GM11168 (cell line): Measurements from ENCODE around the gene TMEM121.
"Not testable (repeated sequence)": the region's sequence is repeated elsewhere in the genome, so short reads cannot be mapped to it uniquely, and the experiment has no call there.

Experiments used
- in situ Hi-C: fragments of 300-500 bp; cut with MboI; formaldehyde crosslinking; loops from one replicate; pipeline ENCODE4 v1.12.0; 2022; ENCODE audit warnings: low sequenced_read_pairs; ENCODE audit not compliant: unreplicated experiment

The TMEM121 gene

GRCh38 chr14:105564536-105564935, 38.2 kb downstream of the TMEM121 start:
- in situ Hi-C loops: not testable (repeated sequence)

DNA sequence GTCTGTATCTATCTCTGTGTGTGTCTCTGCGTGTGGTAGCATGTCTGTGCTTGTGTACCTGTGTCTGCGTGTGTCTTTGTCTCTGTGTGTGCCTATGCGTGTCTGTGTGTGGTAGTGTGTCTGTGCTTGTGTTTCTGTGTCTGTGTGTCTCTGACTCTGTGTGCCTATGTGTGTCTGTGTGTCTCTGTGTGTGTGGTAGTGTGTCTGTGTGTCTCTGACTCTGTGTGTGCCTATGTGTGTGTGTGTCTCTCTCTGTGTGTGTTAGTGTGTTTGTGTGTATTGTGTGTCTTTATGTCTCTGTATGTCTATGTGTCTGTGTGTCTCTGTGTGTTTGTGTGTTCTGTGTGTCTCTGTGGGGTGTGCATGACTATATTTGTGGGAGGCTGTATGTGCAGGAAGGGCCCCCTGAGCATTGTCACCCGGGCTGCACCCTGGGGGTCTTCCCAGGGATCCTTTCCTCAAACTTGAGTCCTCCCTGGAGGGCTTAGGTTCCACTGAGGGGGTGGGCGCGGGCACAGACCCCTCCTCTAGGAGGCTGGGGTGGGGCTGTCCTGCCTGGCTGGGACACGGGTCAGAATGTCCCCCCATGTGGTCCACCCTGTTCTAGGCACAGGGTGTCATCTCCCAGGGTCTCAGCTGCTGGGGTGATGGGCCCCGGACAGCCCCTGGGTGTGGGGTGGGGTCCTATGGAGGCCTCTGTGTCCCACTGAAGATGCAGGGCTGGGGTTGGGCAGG, 39.0 kb downstream of the TMEM121 start:
- in situ Hi-C loops: loop anchor here (5.0 kb wide), 1 partner anchor 122 kb away; no protein-coding TSS in a partner anchor

GRCh38 chr14:105566248-105567163, 40.1 kb downstream of the TMEM121 start:
- in situ Hi-C loops: loop anchor here (5.0 kb wide), 1 partner anchor 121 kb away; no protein-coding TSS in a partner anchor

- in situ Hi-C loops: loop anchor here (5.0 kb wide), 1 partner anchor 120 kb away; no protein-coding TSS in a partner anchor
These were observed 41.1 kb downstream of the TMEM121 start for GRCh38 chr14:105567164-105568103.

DNA sequence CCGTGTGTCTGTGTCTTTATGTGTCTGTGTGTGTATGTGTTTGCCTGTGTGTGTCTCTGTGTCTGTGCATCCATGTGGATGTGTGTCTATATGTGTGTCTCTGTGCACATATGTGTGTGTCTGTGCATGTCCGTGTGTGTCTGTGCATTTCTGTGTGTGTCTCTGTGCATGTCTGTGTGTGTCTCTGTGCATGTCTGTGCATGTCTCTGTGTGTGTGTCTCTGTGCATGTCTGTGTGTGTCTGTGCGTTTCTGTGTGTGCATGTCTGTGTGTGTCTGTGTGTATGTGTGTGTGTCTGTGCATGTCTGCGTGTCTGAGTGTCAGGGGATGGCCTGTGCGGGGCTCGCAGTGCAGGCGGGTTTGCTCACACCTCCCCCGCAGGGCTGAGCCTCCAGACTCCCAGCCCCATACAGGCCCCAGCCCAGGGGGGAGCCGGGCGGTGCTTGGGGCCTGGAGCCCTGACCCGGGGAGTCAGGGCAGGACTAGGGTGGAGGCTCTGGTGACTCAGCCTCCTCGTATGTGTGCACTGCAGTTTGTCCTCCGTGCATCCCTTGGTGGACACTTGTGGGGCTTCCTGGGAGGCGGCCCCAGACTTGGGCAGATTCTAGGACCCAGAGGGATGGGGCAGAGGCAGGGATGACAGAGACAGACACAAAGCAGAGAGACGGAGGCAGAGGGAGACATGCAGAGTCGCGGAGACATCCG, 41.9 kb downstream of the TMEM121 start:
- in situ Hi-C loops: loop anchor here (5.0 kb wide), 1 partner anchor 119 kb away; no protein-coding TSS in a partner anchor

- in situ Hi-C loops: loop anchor here (5.0 kb wide), 1 partner anchor 118 kb away; no protein-coding TSS in a partner anchor
These were observed 42.7 kb downstream of the TMEM121 start for GRCh38 chr14:105568859-105569766.

DNA sequence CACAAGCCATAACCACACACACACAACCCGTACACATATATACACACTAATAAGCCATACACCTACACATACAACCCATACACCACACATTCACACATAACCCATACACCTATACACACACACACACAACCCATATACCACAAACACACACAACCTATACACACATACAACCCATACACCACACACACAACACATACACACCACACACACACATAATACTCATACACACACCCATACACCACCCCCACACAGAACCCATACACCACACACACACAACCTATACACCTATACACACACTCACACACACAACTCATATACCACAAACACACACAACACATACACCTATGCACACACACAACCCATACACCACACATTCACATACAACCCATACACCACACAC, 44.1 kb downstream of the TMEM121 start:
- in situ Hi-C loops: no loop called here

DNA sequence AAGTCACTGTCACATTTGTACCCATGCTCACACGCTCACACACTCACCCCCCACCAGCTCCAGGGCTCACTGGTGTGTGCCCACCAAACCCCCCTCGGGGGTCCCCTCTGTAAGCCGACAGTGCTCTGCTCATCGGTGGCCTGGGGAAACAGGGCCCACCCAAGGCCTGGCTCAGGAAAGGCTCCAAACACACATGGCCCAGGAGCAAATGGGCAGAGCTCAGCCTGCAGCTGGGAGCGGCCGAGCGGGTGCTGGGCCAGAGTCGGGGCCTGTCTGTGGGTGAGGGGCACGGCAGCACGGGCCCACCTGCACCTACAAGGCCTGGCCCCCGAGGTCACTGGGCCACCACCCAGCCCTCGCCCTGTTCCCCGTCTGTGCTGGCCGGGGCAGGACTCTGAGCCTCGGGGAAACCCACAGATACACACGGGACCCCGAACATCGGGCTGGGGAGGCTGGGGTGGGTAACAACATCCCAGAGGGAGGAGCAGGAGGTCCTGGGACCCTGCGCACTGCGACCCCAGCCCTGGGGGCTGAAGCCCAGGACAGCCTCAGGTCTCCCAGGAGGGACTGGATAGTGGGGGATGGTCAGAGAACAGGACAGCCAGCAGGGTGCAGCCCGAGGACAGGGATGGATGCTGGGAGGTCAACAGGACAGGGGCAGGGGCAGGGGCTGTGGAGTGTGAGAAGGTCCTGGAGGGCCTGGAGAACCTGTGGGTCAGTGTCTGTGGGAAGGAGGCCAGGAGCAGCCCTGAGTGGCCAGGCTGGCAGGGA, 45.0 kb downstream of the TMEM121 start:
- in situ Hi-C loops: not testable (repeated sequence)

GRCh38 chr14:105572063-105572462, 45.7 kb downstream of the TMEM121 start:
- in situ Hi-C loops: not testable (repeated sequence)

GRCh38 chr14:105573841-105574240, 47.5 kb downstream of the TMEM121 start:
- in situ Hi-C loops: not testable (repeated sequence)

- in situ Hi-C loops: not testable (repeated sequence)
These were observed 48.0 kb downstream of the TMEM121 start for GRCh38 chr14:105574411-105574810.

DNA sequence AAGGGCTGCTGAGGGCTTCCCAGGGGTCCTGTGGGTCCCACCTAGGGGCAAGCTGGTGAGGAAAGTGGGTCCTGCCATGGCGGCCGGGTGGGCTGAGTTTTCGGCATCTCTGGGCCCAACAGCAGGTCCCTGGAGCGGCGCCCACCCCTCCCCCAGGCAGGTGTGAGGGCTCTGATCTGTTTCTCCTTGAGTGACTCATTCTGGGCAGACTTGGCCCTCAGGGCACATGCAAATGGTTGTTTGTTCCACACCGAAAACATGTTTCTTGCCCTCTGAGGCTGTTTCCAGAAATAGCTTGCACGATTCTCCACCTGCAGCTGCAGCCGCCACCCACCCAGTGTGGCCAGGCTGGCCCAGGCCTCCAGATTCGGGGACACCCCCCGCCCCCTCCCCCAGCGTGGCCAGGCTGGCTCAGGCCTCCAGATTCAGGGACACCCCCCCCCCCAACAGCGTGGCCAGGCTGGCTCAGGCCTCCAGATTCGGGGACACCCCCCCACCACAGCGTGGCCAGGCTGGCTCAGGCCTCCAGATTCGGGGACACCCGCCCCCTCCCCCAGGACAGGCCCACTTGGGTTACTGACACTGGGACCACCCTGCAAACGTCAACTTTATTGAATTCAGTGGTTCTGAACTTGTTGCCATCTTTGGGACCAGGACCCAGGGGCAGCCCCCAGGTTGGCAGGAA, 48.8 kb downstream of the TMEM121 start:
- in situ Hi-C loops: not testable (repeated sequence)

GRCh38 chr14:105576525-105577088, 50.2 kb downstream of the TMEM121 start:
- in situ Hi-C loops: no loop called here

DNA sequence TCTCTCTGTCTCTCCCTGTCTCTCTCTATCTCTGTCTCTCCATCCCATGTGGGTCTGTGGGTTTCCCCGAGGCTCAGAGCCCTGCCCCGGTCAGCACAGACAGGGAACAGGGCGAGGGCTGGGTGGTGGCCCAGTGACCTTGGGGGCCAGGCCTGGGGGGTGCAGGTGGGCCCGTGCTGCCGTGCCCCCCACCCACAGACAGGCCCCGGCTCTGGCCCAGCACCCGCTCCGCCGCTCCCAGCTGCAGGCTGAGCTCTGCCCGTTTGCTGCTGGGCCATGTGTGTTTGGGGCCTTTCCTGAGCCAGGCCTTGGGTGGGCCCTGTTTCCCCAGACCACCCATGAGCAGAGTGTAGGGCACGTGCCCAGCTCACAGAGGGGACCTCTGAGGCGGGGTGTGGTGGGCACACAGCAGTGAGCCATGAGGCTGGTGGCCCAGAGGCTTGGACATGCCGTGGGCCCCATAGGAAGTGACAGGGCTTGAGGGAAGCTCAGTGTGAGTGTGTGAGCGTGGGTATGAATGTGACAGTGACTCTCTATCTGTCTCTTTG, 51.0 kb downstream of the TMEM121 start:
- in situ Hi-C loops: no loop called here

DNA sequence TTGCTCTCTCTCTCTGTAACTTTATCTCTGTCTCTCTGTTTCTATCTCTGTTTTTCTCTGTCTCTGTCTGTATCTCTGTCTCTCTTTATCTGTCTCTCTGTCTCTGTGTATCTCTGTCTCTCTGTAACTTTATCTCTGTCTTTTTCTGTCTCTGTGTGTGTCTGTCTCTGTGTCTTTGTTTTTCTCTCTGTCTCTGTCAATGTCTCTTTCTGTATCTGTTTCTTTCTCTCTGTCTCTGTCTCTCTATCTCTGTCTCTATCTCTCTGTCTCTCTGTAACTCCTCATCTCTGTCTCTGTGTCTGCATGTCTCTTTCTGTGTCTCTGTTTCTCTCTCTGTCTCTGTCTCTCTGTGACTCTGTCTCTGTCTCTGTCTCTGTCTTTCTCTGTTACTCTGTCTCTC, 51.7 kb downstream of the TMEM121 start:
- in situ Hi-C loops: no loop called here

GRCh38 chr14:105579221-105579620, 52.8 kb downstream of the TMEM121 start:
- in situ Hi-C loops: not testable (repeated sequence)
